Fibroblast of skin of right biceps (primary cell): Measurements from ENCODE around the gene CLIP4.
"Not testable (repeated sequence)": the region's sequence is repeated elsewhere in the genome, so short reads cannot be mapped to it uniquely, and the experiment has no call there.

Source experiments
- DNase-seq: peaks from one replicate; pipeline ENCODE4 v3.0.0-alpha.2; 2013

The CLIP4 gene

DNA sequence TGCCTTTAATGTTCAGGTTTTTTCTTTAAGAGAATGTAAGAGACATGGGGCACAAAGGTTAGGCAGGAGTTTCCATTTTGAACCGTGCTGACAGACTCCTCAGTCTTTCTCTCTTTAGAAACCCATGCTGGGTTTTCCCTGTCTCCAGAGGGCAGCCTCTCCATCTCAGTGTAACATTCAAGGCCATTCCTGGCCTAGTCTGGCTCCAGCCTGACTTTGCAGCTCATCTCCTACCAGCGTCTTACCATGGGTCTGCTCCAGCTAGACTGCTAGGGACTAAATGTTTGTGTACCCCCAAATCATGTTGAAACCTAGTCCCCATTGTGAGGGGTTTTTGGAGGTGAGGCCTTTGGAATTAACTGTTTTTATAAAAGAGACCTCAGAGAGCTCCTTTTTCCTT, 9.8 kb upstream of the CLIP4 start:
- DNase-seq = no peak

DNA sequence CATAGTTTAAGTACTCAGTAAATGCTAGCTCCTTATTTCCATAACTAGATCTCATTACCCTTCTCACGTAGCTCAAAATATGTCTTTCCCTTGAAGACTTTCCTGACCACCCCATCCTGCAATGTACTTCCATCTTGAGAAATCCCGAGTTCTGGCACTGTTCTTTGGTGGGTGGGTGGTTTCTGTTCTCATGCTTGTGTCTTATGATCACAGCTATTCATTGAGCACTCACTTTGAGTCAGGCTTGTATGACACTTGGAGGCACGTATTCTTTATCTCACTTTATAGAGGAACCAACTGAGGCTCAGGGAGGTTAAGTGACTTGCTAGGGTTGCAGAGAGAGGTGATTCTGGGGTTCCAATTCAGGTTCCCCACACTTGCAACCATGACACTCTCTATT, 9.0 kb upstream of the CLIP4 start:
- DNase-seq = no peak

DNA sequence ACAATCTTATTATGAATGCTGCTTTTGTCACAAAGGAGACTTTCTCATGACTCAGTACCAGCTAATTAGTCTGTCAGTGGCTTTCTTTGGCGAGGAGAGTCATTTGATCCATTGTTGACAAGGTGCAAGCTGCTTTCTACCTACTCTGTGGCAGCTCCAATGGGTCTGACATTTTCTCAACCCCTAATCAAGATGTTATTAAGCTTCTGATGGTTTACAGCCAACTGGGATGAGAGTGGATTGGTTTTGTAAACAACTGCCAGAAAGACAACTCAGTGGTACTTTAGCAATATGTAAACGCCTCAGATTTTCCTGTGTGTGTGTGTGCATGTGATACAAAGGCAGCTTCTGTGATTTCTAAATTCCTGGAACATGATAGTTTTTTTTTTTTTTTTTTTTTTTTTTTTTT, 8.2 kb upstream of the CLIP4 start:
- no peak for DNase-seq

DNA sequence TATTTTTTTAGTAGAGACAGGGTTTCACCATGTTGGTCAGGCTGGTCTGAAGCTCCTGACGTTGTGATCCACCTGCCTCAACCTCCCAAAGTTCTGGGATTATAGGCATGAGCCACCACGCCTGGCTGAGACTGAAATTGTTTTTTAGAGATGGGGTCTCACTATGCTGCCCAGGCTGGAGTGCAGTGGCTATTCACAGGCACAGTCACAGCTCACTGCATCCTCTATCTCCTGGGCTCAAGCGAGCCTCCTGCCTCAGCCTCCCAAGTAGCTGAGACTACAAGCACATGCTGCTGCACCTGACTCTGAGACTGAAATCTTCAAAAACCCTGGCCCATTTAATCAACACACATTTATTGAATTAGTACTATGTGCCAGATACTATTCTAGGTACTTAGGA, 7.7 kb upstream of the CLIP4 start:
- DNase-seq = not testable (repeated sequence)

DNA sequence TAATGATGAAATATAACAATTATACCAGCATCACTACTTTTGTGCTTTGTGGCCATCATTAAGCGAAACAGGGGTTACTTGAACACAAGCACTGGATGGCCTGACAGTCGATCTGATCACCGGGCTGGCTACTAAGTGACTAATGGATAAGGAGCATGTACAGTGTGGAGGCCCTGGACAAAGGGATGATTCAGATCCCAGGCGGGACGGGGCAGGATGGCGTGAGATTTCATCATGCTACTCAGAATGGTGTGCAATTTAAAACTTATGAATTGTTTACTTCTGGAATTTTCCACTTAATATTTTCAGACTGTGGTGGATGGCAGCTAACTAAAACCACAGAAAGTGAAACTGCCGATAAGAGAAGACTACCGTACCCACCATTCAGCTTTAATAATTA, 7.0 kb upstream of the CLIP4 start:
- peak; percentile 86 for DNase-seq

DNA sequence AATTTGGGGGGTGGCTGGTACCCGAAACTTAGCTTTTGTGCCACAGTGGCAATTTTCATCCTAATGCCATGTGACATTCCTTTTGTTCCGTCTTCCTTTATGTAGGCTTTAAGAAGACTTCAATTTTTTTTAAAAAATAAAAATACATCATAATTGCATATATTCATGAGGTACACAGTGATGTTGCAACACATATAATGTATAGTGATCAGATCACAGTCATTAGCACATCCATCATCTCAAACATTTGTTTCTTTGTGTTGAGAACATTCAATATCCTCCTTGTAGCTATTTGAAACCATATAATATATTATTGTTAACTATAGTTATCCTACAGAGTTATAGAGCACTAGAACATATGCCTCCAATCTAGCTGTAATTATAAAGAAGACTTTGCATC, 6.0 kb upstream of the CLIP4 start:
- no peak for DNase-seq

DNA sequence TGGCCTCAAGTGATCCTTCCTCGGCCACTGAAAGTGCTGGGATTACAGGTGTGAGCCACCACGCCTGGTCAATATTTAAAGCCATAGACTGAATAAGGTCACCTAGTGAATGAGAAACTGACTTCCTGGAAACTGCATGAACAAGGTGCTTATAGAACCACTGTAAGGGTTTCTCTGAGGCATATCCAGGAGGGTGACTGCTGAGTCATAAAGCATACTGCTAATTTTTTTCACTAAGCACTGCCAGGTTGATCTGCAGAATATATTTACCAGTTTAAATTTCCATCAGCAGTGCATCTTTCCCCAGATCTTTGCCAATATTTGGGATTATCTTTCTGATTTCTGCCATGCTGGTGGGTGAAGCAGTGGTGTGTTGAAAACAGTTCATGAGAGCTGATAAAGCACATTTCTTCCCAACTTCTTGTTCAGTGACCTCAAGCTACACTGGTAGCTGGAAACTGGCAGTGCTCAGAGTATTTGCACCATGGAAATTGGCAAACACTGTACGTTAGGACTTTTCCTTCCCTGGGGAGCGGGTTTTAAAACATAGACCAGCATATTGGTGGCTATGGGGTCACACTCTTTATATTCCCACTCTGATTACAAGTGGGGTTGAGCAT, 4.2 kb upstream of the CLIP4 start:
- no peak for DNase-seq

DNA sequence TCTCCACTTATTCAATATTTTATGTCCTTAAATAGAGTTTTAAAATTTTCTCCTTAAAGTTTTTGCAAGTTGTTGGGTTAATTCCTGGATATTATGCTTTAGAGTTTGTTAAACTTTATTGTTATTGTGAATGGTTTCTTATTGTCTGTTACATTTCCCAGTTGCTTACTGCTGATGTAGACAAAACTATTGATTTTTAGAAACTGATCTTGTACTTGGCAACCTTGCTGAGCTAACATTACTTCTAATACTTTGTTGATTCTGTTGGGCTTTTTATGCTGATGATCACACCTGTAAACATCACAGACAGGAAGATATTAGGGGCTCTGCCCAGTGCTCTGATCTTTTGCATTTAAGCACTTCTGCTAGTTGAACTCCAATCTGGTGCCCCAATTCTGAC, 2.8 kb upstream of the CLIP4 start:
- no peak for DNase-seq

DNA sequence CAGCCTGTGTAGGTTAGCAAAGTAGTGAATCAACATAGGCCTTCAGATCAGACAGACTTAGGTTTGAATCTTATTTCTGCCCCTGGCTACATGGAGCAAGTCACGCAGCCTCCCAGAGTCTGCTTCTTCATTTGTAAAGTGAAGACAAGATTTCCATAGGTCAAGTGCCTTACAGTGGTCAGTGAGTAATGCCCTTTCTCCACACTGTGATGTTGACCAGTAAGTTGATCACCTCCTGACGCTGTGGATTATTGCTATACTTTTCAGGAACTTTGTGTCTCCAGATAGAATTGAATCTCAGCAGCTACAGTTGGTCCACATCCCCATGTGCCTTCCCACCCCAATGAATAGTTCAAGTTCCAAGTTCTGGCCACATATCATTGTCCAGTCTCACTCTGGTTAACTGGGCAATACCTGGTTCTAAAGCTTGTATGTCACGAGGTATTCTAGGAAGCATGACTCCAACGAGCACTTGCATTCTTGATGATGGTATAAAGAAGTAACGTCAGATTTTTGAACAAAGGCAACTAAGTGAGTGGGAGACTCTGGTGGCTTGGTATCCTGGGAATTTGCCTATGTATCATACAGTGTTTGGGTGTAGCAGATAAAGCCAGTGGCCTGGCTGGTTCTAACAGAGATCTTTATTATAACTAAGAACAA, 2.1 kb upstream of the CLIP4 start:
- DNase-seq = peak; percentile 11

DNA sequence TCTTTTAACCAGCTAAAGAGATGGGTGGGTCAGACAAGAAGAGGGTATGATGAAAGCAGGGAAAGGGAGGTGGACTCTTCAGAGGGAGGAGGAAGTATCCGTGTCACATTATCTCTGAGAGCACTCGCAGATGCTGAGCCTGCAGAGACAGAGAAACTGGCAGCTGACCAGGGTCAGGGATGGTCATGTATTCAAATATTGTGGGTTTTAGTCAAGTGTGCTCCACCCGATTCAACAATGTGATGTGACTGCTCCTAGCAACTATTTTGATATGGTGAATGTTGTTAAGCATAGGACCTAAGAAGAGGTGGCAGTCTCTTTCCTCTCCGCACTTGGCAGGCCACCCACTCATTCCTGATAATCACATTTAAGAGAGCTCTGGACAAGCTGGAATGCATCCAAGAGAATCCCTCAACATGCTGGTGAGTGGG, 1.3 kb upstream of the CLIP4 start:
- DNase-seq = peak; percentile 64

DNA sequence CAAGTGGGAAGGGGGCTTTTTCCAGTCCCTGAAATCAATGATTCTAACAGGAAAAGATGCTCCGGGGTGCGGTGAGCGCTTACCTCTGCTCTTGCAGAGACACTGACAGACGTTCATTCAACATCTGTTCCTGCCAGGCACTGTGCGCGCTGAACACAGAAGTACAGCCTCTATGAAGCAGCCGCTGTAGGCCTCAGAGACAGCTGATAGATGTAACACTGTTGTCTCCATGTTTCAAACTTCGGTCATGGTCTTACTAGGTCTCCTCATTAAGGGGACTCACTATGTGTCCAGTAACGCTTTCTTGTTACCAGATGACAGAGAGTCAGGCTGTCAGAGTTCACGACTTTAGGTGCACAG, 649 bp upstream of the CLIP4 start:
- no peak for DNase-seq

DNA sequence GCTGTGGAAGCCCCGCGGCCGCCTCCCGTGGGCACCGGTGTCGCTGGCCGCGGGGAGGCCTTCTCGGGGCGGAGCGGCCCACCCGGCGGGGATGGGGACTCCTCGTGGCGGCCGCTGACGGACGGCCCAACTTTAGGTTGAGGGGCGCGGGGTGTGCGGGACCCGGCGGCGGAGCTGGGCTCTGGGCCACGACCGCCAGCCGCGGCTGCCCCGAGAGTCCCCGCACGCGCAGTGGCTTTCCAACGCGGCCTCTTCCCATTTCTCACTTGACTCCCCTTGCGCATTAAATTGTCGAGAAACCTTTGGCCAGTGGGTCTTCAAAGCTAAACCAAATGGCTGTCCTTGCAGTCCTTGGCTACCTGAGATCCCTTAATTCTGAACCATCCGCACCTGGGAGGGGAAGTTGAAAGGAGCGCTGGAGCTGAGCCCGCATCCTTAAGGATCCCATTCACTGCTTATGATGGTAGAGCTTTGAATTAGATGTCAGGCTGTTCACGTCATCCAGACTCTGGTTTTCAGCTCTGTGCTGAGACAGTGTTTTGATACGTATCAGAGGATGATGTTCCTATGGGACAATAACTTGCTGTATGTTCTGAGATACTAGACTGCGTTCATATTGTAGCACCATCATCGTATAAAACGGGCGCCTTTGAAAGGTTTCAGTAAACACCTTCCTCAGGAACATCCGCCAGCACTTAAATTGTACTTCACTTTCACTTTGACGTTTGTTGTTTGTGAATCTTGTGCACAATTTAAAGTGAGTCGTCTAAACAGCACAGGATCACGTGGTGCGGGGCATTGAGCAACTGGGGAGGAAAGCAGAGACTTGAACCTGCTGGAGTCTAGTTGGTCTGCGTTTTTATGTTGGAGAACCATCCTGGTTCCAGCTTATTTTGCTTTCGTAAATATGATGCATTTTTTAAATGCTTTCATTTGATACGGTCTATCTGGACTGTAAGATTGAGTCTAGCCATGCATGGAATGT, 874 bp downstream of the CLIP4 start:
- peak; percentile 68 for DNase-seq

DNA sequence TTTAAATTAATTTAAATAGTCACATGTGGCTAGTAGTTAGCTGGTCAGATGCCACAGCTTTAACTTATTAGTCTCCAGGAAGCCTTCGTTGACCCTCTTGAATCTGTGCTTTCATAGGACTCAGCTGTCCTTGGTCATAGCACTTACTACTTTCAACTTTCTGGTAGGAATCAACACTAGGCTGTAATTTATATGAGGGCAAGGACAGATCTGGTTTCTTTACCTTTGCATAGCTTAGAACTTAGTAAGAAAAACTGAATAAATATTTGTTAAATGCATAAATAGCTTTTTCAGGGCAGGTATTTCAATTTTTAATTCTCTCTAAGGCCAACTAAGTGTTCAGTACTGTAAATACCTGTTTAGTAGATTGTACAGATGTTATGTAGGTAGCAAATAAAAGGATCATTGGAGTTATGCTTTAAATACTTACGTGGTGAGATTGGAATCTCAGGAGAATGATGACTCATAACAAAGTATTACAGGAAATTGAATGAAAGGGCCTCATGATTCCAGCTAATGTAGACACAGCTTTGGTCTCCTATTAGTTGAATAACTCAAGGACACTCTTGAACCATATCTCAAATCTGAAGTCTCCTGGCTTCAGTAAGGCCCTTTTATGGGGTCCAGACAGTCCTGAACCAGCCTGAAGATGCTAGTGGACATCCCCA, 2.6 kb downstream of the CLIP4 start:
- DNase-seq = peak; percentile 78

DNA sequence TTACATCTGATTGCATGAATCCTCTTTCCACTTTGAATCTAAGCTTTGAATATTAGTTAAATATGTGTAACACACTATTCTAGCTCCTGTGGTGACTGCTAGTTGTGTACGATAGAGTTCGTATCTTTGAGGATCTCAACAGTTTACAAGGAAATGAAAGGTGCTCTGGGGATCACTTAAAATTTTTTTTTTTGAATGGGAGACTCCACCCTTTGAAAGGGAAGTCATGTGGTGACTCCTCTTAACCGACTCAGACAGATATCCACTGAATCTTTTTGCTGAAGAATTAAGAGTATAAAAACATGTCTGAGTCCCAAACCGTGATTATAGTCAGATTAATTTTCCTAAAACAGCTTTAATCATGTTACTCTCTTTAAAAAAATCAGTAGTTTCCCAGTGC, 4.0 kb downstream of the CLIP4 start:
- DNase-seq = no peak

DNA sequence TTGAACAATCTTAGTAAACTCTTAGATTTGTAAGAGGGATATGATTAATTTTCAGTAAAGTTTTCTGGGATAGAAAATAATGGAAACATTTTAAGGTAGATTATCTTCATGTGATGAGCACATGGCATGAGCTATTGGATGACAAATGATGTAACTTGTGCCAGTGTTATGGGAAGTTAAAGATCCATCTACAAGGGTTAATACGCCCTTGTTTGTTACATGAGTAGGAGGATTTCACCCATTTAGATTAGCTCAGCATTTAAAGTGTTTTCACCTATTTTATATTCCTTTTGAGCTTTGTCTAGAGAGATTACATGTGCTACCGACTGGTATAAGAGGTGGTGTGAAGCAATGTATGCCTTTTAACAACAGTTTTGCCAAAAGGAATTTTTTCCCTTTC, 5.6 kb downstream of the CLIP4 start:
- no peak for DNase-seq

DNA sequence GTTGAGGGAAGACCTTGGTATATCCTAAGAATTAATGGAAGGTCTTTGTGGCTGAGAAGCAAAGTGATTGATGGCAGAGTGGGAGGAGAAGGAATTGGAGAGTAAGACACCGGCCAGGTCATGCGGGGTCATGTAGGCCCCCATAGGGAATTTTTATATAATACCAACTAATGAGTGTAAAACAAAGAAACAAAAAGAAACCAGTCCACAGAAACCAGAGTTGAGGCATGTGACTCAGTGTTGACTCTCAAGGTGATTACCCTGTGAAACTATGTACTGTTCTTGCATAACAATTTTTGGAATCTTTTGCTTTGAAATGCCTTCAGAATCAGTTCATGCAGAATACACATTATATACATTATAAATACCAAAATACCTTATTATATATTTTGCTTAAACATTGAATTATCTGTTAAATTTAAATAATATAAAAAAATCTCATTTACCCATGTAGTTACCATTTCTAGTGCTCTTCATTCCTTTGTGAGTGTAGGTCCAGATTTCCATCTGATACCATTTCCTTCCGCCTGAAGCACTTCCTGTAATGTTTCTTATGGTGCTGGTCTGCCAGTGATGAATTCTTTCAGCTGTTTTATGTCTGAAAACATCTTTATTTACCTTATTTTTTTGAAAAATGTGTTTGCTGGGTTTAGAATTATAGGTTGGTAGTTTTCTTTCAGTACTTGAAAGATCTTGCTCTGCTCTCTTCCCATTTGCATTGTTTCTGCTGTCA, 8.6 kb downstream of the CLIP4 start:
- DNase-seq = peak; percentile 91

DNA sequence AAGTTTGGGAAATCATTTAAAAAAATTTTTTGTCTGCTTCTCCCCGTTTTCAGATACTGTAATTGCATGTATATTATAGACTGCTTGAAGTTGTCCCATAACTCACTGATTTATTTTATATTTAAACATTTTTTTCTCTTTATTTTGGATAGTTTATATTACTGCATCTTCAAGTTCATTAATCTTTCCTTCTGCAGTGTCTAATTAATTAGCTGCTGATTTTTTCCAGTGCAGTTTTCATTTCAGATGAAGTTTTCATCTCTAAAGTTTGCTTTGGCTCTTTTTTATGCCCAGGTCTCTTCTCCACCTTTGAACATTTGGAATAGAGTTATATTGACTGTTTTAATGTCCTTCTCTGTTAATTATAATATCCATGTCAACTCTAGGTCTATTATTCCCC, 9.3 kb downstream of the CLIP4 start:
- no peak for DNase-seq

DNA sequence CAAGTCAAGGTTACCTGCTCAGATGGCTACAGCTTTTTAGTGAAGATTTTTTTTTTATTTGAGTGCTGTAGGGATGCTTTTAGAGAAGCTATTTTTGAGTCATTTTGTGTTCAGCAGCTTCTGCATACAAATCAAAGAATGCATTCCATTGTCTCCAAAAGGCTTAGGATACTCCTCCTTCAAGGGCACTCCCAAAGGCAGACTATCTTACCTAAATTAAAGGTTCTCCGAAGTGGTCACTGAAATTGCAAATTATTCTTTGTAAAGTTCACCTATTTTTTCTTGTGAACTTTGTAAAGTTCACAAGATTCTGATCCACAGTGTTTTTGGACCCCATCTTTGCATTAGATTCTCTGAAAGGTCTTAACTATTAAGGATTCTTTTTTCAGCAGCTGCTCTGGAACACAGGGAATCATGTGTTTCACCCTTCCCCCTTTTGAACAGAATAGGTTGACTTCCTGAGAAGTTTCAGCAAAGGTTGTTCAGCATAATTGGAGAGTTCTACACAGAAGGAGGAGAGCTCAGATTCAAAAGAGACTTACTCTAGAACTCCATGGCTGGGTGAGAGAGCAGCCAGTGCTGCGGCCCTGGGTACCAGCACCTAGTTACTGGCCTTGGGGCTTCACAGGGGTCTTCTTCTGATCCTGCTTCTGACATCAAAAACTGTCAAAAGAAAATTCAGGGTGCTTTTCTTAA, 14.5 kb downstream of the CLIP4 start:
- DNase-seq = peak; percentile 43

DNA sequence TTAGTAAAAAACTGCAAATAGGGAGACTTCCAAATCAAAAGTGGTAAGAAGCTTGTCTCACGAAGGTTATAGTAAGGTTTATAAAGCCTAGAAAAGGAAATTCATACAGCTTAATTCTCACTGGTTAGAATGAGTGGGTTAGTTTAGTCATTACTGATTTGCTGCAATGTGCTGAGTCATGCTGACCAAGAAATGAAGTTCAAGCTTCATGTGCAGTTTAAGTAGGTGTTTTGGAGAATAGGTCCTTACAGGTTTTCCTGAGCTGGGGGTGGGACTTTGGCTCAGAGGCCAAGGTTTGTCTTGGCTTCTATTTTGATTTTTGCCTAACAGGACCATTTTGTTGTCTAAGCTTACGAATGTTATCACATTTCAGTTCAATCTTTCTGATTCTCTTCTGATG, 15.1 kb downstream of the CLIP4 start:
- DNase-seq = peak; percentile 86

DNA sequence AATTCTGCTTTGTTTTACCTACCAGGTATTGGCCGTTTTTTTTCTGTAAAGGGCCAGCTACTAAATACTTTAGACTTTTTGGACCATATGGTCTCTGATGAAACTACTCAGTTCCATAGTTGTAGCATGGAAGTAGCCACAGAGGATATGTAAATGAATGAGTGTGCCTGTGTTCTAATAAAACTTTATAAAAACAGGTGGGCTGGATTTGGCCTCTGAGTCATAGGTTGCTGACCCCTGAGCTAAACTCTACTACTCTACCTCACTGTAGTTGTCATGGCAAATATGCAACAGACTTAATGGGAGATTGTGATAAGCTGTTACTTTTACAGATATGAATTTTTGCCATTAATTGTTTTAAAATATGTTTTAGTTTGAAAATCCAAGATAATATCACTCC, 19.7 kb downstream of the CLIP4 start:
- DNase-seq = no peak

DNA sequence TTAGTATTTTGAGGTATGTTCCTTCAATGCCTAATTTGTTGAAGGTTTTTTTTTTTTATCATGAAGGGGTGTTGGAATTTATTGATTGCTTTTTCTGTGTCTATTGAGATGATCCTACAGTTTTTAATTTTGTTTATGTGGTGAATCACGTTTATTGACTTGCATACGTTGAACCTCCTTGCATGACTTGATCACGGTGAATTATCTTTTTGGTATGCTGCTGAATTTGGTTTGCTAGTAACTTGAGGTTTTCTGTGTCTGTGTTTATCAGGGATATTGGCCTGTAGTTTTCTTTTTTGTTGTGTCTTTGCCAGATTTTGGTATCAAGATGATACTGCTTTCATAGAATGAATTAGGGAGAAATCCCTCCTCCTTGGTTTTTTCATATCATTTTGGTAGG, 23.9 kb downstream of the CLIP4 start:
- DNase-seq = peak; percentile 22

DNA sequence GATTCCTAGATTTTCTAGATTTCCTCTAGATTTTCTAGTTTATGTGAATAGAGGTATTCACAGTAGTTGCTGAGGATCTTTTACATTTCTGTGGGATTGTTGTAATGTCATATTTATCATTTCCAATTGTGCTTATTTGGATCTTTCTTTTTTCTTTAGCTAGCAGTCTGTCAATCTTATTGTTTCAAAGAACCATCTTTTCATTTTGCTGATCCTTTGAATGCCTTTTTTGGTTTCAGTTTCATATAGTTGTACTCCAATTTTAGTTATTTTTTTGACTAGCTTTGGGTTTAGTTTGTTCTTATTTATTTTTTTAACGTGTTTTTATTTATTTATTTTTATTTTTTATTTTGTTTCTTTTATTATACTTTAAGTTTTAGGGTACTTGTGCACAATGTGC, 24.5 kb downstream of the CLIP4 start:
- DNase-seq = no peak
